Measurements from ENCODE around the gene STK10.

DNA sequence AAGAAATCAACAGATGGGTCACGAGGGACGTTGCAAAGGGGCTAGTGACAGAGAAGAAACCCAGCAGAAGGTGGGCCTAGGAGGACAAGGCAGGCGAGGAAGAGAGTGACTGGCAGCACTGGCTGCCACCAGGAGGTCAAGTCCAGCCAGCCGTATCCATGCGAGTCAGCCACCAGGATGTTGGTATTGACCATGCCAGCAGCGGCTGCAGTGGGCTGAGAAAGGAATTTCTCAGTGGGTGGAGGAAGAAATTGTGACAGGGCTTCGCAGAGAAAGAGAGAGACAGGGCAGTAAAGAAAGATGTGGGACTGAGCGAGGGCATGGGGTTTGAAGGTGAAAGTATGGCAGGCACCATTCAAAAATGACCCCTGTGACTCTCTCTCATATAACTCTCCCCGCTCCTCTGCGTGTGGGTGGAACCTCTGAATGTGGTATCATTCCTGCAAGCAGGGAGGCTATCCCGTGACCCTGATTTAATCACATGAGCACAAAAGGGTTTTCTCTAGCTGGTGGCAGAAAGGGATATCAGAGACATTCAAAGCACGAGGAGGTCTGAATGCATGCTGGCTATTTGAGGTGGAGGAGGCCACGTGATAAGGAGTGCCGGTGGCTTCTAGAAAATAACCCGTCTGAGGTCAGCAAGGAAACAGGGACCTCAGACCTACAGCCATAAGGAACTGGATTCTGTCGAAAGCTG is 136.2 kb downstream of the STK10 start:
- TF ChIP-seq CTCF (IDR thresholded peaks at IDR 0.05; ENCODE audit: low read depth, low read length, poor library complexity, severe bottlenecking): no peak
- no peak for TF ChIP-seq EZH2phosphoT487 (IDR thresholded peaks at IDR 0.05; ENCODE audit: borderline replicate concordance, low read length)

Measured in DOHH2 (cell line).